GM12892 (cell line): ENCODE measurements around the gene SLC7A8.
A peak's percentile ranks its signal among the peaks of the same experiment; 100 is the strongest.

ENCODE experiments used
- DNase-seq: peaks from one replicate; pipeline ENCODE4 v3.0.0; 2011; ENCODE audit not compliant: insufficient read length
- FAIRE-seq: peaks from 2 replicates; lab custom pipeline; 2011; peaks lifted over from hg19 to GRCh38; lab: Jason Lieb, UNC
- POLR2A ChIP-seq: IDR thresholded peaks from 2 replicates; pipeline ENCODE4 v1.6.1; 2011; ENCODE audit warnings: low read depth, low read length, control low read depth
- POLR2AphosphoS5 ChIP-seq: IDR thresholded peaks from 2 replicates; pipeline ENCODE4 v1.6.1; 2011; ENCODE audit warnings: low read depth, low read length, control low read depth
- TAF1 ChIP-seq: IDR thresholded peaks from 2 replicates; pipeline ENCODE4 v1.6.1; 2011; ENCODE audit warnings: low read depth, mild to moderate bottlenecking, control low read depth, low read length, borderline replicate concordance

Gene SLC7A8

GRCh38 chr14:23104591-23105347, 78.7 kb downstream of the SLC7A8 start, which contains the start of gene CIROP:
TSS of gene CIROP (minus strand) at chr14:23104989. CDS start at chr14:23104920, 69 bp downstream.
- FAIRE-seq (no peak), DNase-seq (no peak)

GRCh38 chr14:23104070-23104590, 79.3 kb downstream of the SLC7A8 start:
- no peak for DNase-seq
- TF ChIP-seq POLR2A (no peak), TAF1 (no peak)

More at GRCh38 chr14:23104591-23105347, 78.7 kb downstream of the SLC7A8 start, which contains the start of gene CIROP:
- TF ChIP-seq POLR2A (no peak), POLR2AphosphoS5 (no peak), TAF1 (no peak)

GRCh38 chr14:23103581-23103980, 79.9 kb downstream of the SLC7A8 start:
- TF ChIP-seq TAF1 (no peak), POLR2AphosphoS5 (no peak), POLR2A (no peak)
- DNase-seq (no peak), FAIRE-seq (no peak)

More at GRCh38 chr14:23104070-23104590, 79.3 kb downstream of the SLC7A8 start:
- no peak for FAIRE-seq

- no peak for FAIRE-seq
- TF ChIP-seq POLR2A = no peak
- TF ChIP-seq TAF1 = no peak
- no peak for TF ChIP-seq POLR2AphosphoS5
- DNase-seq = no peak
Observed at GRCh38 chr14:23102801-23103200, 80.7 kb downstream of the SLC7A8 start.

GRCh38 chr14:23101986-23102625, 81.4 kb downstream of the SLC7A8 start:
- no peak for TF ChIP-seq POLR2A
- FAIRE-seq (no peak), DNase-seq (no peak)

- TF ChIP-seq POLR2A = no peak
- TF ChIP-seq POLR2AphosphoS5 = no peak
- TF ChIP-seq TAF1 = no peak
- DNase-seq = no peak
- no peak for FAIRE-seq
Observed at GRCh38 chr14:23101213-23101970, 82.1 kb downstream of the SLC7A8 start.

- no peak for DNase-seq
Observed at GRCh38 chr14:23099212-23099861, 84.1 kb downstream of the SLC7A8 start.

GRCh38 chr14:23097786-23098185, 85.7 kb downstream of the SLC7A8 start:
- no peak for DNase-seq
- no peak for TF ChIP-seq POLR2AphosphoS5
- no peak for TF ChIP-seq POLR2A
- no peak for TF ChIP-seq TAF1
- FAIRE-seq = no peak

More at GRCh38 chr14:23099212-23099861, 84.1 kb downstream of the SLC7A8 start:
- no peak for TF ChIP-seq POLR2A
- TF ChIP-seq TAF1 = no peak
- TF ChIP-seq POLR2AphosphoS5 = no peak
- no peak for FAIRE-seq

- DNase-seq (peak; percentile 88), FAIRE-seq (peak; percentile 91)
- TF ChIP-seq TAF1 (peak; percentile 72), POLR2AphosphoS5 (no peak; the same call in 1 of the 2 replicates), POLR2A (peak; percentile 80)
Observed at GRCh38 chr14:23095196-23096108, 88.0 kb downstream of the SLC7A8 start, which contains the start of gene C14orf119. TSS of gene C14orf119 (plus strand) at chr14:23095505. CDS start at chr14:23097659, 2,154 bp downstream.

GRCh38 chr14:23094666-23095195, 88.7 kb downstream of the SLC7A8 start, which contains the start of gene ACIN1:
TSS of gene ACIN1 (minus strand) at chr14:23095136. CDS start at chr14:23095112, 24 bp downstream.
- TF ChIP-seq TAF1 (peak; percentile 90), POLR2A (peak; percentile 72), POLR2AphosphoS5 (peak; percentile 80)
- FAIRE-seq = no peak
- peak; percentile 53 for DNase-seq
